HG03342 (cell line): ENCODE measurements around the gene MACROH2A2.
"Not testable (repeated sequence)": the region's sequence is repeated elsewhere in the genome, so short reads cannot be mapped to it uniquely, and the experiment has no call there.

Experiments
- ATAC-seq: cut with Tn5 transposase; IDR thresholded peaks from one replicate; pipeline ENCODE4 v1.9.1; 2021; ENCODE audit warnings: mild to moderate bottlenecking, moderate library complexity; ENCODE audit not compliant: unreplicated experiment

The MACROH2A2 gene

GRCh38 chr10:70097459-70097858 is 44.8 kb downstream of the MACROH2A2 start:
- ATAC-seq: no peak

- ATAC-seq: no peak
Measured at GRCh38 chr10:70098271-70098670, 45.6 kb downstream of the MACROH2A2 start.

- ATAC-seq: not testable (repeated sequence)
Measured at GRCh38 chr10:70101068-70101562, 48.5 kb downstream of the MACROH2A2 start.

- ATAC-seq: no peak
Measured at GRCh38 chr10:70101668-70102067, 49.0 kb downstream of the MACROH2A2 start.

GRCh38 chr10:70106958-70107791 is 54.5 kb downstream of the MACROH2A2 start:
- no peak for ATAC-seq

GRCh38 chr10:70109064-70109729 is 56.6 kb downstream of the MACROH2A2 start:
- ATAC-seq: no peak

GRCh38 chr10:70111496-70111895 is 58.9 kb downstream of the MACROH2A2 start:
- no peak for ATAC-seq

GRCh38 chr10:70112071-70112470 is 59.4 kb downstream of the MACROH2A2 start:
- ATAC-seq: no peak

- ATAC-seq: no peak
Measured at GRCh38 chr10:70114902-70115301, 62.3 kb downstream of the MACROH2A2 start.

GRCh38 chr10:70115948-70116682 is 63.5 kb downstream of the MACROH2A2 start:
- ATAC-seq: no peak

GRCh38 chr10:70117646-70118045 is 65.0 kb downstream of the MACROH2A2 start:
- no peak for ATAC-seq

- no peak for ATAC-seq
Measured at GRCh38 chr10:70118196-70118595, 65.5 kb downstream of the MACROH2A2 start.

- ATAC-seq: no peak
Measured at GRCh38 chr10:70119197-70119596, 66.6 kb downstream of the MACROH2A2 start.

GRCh38 chr10:70119623-70120022 is 67.0 kb downstream of the MACROH2A2 start:
- ATAC-seq: no peak

- ATAC-seq: no peak
Measured at GRCh38 chr10:70120417-70120816, 67.8 kb downstream of the MACROH2A2 start.

GRCh38 chr10:70121281-70121949 is 68.8 kb downstream of the MACROH2A2 start:
- ATAC-seq: no peak

- ATAC-seq: no peak
Measured at GRCh38 chr10:70122742-70123141, 70.1 kb downstream of the MACROH2A2 start.

GRCh38 chr10:70123166-70123565 is 70.5 kb downstream of the MACROH2A2 start:
- ATAC-seq: not testable (repeated sequence)

- no peak for ATAC-seq
Measured at GRCh38 chr10:70123817-70124216, 71.2 kb downstream of the MACROH2A2 start.

- ATAC-seq: no peak
Measured at GRCh38 chr10:70124415-70124814, 71.8 kb downstream of the MACROH2A2 start.

- no peak for ATAC-seq
Measured at GRCh38 chr10:70124918-70125317, 72.3 kb downstream of the MACROH2A2 start.
